GF-D8 (cell line): ENCODE measurements around the gene TRPM6.

ENCODE experiments used
- DNase-seq: peaks from one replicate; lab custom pipeline; 2025; lab: John Stamatoyannopoulos, UW

The TRPM6 gene

GRCh38 chr9:74771672-74772071 is 116.0 kb downstream of the TRPM6 start:
- DNase-seq: no peak

DNA sequence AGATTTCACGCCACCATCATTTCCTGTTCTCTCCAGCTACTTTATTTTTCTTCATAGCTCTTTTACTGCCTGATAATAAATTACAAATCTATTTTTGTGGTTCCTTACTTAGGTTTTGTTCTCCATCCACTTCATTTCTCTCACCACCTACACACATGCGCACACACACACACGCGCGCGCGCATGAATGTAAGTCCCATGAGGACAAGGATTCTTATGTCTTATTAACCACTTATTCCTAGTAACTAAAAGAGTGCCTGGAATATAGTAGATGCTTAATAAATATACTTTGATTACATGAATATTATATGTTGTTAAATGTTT is 116.5 kb downstream of the TRPM6 start:
- no peak for DNase-seq

DNA sequence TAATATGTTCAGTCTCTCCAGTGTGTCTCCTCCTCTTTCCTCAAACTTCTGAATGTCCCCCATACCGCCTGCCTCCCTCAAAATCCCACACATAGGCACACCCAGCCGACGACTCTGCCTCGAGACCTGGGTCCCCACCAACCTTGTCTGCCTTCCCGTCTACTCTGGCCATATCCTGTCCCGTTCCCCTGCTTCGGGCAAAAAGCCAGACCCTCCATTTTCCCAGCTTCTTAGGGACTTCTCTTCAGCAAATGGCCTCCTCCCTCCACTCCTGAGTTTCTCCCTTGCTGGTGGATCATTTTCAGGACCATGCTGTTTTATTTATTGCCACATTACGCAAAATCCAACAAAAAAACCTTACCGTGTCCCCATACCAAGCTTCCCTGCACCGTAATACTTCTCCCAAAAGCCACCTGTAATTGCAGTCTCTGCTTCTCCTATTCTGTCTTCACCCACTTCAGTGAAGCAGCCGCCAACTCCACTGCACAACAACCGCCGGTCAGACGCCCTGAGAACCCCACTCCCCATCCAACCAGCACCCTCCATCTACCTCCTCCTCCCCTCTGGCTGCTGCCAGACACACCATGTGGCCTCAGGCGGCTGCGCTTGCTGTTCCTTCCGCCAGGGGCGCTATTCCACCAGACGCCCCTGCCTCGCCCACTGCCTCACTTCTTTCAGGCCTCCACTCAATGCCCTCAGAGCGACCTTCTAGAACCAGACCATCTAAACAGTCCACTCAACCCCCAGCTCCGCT is 117.0 kb downstream of the TRPM6 start:
- no peak for DNase-seq

DNA sequence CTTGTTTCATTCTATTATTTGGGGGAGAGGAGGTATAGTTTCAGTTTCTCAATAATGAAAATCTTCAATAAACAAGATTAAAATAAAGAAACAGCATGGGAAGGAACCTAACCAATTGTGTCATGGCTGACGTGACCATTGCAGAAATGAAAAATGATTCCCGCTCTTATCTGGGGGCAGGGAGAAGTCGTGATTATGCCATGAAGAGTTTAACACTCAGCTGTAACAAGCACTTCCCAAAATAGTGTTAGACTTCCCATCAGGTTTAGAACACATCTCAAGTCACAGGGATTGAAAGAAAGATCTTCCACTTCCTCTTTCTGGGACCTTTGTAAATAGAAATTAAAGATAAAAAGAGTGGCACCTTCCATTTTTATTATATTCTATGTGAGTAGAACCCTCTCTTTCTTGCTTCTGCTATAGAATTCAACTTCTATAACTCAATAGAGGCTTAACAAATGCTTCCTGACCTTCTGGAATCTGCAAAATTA is 122.2 kb downstream of the TRPM6 start:
- DNase-seq: no peak

DNA sequence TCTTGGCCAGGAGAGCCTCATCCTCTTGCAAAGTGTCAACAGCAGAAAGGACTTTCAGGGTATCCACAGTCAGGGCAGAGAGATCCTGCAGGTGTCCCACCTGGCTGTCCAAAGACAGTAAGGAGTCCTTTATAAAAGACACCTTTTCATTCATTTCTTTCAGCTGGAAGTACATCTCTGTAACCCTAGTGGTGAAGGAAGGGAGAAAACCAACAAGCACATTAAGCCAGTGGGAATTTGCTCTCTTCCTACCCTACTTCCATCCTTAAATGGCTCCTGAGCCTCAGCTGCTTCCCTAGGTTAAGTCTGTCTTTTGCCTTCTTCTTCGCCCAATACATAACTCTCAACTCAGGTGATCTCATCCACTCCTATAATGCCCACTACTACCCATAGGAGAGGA is 124.8 kb downstream of the TRPM6 start:
- DNase-seq: no peak

- DNase-seq: no peak
These were observed 127.6 kb downstream of the TRPM6 start for GRCh38 chr9:74760031-74760700.

DNA sequence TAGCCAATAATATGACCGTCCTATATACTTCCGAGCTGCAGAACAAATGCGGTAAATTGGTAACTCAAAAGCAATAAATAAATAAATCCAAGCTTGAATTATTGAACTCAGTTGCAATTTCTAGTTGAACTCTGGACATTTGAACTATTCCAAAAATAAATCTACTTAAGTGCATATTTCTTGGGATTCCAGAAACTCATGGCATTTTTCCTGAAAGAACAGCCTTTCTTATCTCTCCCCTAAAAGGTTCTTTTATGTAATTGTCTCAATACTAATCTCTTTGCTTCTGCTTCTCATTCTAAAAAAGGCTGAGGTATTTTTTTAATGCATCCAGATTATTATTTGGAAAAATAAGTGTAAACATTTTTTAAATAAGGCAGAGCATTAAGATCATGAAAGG is 131.7 kb downstream of the TRPM6 start:
- no peak for DNase-seq

- DNase-seq: no peak
These were observed 132.4 kb downstream of the TRPM6 start for GRCh38 chr9:74755355-74755754.

- no peak for DNase-seq
These were observed 134.1 kb downstream of the TRPM6 start for GRCh38 chr9:74753650-74754049.

GRCh38 chr9:74748966-74749365 is 138.8 kb downstream of the TRPM6 start:
- no peak for DNase-seq

DNA sequence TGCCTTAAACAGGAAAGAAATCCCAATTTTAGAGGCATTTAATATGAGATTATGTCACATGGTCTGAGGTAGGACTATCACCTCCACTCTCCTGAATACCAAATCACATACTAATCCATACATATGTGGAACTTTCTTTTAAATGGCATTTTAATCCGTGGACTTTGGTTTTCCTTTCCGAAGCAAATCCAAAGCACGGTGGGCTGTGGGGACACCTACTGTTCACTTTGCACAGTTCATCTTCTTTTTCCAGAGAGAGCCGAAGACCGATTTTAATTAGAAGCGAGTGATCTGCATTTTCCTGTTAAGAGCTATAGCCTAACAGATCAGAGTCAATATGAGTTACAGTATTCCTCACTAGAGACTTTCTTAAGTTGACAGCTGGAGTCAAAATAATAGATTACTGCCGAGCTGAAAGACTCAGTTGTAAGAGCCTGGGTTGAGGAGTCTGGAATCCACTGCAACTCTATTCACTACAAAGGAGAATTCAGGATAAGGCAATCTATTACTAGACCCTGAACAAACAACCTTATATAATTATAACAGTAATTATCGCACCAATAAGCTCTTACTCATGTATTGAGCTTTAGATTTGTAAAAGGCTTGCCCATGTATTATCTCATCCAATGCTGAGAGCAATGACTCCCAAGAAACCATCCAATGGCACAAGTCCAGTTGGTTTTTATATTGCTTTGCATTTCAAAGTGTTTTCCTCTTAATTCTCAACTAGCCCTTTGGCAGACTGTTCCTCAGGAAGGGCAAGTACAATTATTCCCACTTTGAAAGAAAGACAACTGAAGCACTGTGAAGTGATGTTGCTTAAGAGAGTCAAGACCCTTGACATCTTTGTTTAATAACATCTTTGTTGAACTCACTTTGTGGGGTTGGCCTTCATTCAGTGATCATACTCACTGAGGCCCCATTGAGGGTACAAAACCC is 144.7 kb downstream of the TRPM6 start:
- no peak for DNase-seq

DNA sequence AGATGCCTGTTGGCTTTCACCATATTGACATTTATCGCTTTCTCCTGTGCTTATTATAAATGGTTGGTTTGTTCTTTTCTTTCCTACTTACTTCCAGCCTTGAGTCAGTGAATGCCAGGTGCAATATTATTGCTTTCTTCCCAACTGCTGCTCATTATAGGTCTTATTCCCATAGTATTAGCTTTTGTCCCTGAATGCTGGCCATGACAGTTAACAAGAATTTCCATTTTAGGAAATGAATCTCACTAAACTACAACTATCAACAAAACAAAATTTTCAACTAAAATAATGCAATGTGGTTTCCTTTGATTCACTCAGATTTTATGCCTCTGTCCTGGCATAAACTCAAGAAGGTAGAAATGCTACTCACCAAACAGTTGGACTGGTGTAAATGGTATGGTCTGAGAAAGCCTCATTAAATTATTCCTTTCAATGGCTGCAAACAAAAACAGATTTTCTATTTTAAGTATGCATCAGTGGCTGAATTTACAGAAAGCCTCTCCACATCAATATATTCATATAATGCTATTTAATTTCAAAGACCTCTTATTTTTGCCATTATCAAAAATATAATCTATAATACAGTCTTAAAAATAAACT is 145.4 kb downstream of the TRPM6 start:
- DNase-seq: no peak

- DNase-seq: no peak
These were observed 151.1 kb downstream of the TRPM6 start for GRCh38 chr9:74736646-74737045.

DNA sequence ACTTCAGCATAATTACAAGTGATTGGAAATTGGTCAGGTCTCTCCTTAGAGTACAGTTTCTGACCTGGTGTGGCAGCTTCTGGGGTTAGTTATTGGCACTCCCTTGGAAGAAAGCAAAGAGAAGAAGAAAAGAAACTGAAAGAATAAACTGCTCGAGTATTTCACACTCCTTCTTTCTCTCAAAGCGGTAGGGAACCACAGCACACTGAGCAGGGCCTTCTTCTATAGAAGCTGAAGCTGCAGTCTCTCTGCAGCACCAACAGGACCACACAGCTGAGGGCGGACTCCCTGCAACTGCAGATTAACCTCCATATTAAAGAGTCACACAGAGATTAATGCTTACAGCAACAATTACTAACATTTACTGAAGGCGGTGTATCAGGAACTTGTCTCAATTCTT is 152.0 kb downstream of the TRPM6 start:
- no peak for DNase-seq

- no peak for DNase-seq
These were observed 158.5 kb downstream of the TRPM6 start for GRCh38 chr9:74729136-74729695.

GRCh38 chr9:74728176-74728575 is 159.5 kb downstream of the TRPM6 start:
- DNase-seq: no peak

DNA sequence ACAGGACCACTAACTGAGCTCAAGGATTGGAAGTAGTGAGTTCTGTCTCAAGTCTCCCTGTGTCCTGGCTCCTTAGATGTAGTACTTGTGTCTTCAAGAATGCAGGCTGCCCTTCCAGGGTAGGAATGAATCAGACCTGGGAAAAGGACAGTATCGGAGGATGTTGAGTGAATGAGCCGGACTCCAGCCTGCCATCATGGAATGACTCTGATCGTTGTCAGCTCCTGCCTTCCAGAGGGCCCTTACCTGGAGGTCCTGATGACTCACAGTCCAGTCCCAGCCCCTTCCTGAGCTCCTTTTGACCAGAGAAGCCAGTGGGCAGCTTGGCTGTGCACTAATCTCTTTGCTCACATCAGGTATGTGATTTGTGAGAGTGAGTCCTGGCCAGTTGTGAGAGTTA is 161.1 kb downstream of the TRPM6 start:
- no peak for DNase-seq

- no peak for DNase-seq
These were observed 163.4 kb downstream of the TRPM6 start for GRCh38 chr9:74724317-74724716.

- DNase-seq: no peak
These were observed 165.7 kb downstream of the TRPM6 start for GRCh38 chr9:74721696-74722660.

DNA sequence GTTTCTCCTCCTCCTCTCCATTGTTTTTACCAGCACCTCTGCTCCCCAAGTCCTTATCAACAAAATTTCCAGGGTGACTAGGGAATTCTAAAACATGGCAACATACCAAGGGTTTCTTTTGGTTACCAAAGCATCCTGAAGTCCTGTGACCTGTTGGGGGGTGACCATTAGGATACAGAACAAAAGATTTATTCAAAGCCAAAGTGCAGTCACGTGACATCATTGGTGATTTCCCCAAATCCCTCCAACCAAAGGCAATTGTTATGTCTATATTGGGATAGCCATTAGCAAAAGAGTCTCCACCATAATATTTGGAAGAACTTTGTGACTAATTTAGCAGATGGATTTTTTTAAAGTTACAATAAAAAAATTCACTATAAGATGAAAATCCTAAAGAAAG is 168.4 kb downstream of the TRPM6 start:
- DNase-seq: no peak

- DNase-seq: no peak
These were observed 169.0 kb downstream of the TRPM6 start for GRCh38 chr9:74718709-74719108.
